GM15510 (cell line): ENCODE measurements around the gene TUFT1.

Experiments
- POLR2A ChIP-seq: IDR thresholded peaks from 3 replicates; pipeline ENCODE4 v1.6.1; 2011; ENCODE audit warnings: borderline replicate concordance; ENCODE audit not compliant: insufficient read length; ENCODE audit errors: extremely low read depth

Gene TUFT1, protein sequence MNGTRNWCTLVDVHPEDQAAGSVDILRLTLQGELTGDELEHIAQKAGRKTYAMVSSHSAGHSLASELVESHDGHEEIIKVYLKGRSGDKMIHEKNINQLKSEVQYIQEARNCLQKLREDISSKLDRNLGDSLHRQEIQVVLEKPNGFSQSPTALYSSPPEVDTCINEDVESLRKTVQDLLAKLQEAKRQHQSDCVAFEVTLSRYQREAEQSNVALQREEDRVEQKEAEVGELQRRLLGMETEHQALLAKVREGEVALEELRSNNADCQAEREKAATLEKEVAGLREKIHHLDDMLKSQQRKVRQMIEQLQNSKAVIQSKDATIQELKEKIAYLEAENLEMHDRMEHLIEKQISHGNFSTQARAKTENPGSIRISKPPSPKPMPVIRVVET

GRCh38 chr1:151540021-151540981, at the start of gene TUFT1:
TSS of gene TUFT1 (plus strand) at chr1:151540309. CDS start at chr1:151540367, 58 bp downstream.
- TF ChIP-seq POLR2A, result peak; percentile 66

GRCh38 chr1:151491641-151492040, 48.5 kb upstream of the TUFT1 start:
- TF ChIP-seq POLR2A, result no peak

- TF ChIP-seq POLR2A, result no peak
These were observed 48.0 kb upstream of the TUFT1 start for GRCh38 chr1:151492120-151492519.

GRCh38 chr1:151493042-151493441, 47.1 kb upstream of the TUFT1 start:
- TF ChIP-seq POLR2A, result no peak

- no peak for TF ChIP-seq POLR2A
These were observed 45.3 kb upstream of the TUFT1 start for GRCh38 chr1:151494741-151495281.

- no peak for TF ChIP-seq POLR2A
These were observed 44.8 kb upstream of the TUFT1 start for GRCh38 chr1:151495316-151495715.

GRCh38 chr1:151499365-151499764, 40.7 kb upstream of the TUFT1 start:
- no peak for TF ChIP-seq POLR2A

DNA sequence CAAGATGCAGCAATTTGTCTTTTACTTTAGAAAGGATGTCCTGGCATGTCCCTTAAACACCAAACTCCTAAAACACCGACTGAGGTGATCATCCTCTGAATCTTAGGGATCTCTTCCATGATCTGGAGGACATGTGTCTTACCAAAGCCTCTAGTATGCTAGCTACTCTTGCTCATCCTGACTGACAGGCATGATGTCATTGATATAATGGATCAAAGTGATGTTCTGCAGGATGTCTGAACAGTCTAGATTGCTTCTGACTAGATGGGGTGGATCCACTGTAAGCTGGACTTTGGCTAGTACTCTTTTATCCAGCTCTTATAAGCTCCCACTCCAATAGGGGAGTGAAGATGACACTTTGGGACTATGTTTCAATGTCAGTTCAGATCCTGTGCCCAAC, 40.2 kb upstream of the TUFT1 start:
- no peak for TF ChIP-seq POLR2A

DNA sequence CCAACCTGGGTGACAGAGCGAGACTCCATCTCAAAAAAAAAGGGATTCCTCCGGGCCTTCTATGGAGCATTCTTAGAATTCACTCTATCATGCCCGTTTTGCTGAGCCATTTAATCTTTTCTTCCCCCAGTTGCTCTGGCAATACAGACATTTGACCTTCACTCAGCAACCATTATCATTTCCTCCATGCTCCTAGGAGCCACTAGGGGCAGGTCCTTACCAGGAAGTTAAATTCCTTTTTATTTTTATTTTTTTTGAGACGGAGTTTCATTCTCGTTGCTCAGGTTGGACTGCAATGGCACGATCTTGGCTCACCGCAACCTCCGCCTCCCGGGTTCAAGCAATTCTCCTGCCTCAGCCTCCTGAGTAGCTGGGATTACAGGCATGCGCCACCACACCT, 38.6 kb upstream of the TUFT1 start:
- no peak for TF ChIP-seq POLR2A

GRCh38 chr1:151502035-151502700, 37.9 kb upstream of the TUFT1 start:
- TF ChIP-seq POLR2A, result no peak

GRCh38 chr1:151502859-151503780, 37.0 kb upstream of the TUFT1 start:
- no peak for TF ChIP-seq POLR2A

DNA sequence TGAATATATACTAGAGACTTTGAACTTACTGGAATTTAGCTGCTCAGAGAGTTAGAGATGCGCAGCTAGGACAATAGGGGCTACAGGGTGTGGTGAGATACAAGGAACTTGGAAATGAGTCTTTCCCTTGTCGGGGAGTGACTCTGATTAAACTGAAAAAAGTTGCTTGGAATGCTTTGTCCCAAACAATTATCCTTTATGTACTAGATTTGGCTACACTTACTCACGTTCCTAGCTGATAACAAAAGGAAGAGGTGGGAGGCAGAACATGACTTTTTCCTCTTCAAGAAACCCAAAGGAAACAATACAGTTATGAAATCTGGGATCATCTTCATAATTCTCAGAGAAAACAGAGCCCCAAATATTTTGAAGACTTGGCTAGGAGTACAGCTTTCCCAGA, 35.9 kb upstream of the TUFT1 start:
- no peak for TF ChIP-seq POLR2A

DNA sequence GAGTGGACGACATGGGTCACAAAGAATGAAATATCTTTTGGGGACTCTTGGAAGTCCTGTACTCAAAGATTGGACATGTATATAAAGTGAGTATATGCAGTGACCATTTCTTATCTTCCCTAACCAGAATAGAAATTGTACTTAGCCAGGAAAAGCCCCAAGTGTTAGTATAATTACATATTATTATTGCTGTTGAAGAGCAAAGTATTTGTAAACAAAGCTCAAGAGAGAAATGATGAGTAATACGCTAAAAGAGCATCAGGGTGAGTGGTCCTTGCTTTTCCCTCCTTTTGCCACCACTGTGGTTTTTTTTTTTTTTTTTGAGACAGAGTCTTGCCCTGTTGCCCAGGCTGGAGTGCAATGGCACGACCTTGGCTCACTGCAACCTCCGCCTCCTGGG, 35.4 kb upstream of the TUFT1 start:
- TF ChIP-seq POLR2A, result no peak

DNA sequence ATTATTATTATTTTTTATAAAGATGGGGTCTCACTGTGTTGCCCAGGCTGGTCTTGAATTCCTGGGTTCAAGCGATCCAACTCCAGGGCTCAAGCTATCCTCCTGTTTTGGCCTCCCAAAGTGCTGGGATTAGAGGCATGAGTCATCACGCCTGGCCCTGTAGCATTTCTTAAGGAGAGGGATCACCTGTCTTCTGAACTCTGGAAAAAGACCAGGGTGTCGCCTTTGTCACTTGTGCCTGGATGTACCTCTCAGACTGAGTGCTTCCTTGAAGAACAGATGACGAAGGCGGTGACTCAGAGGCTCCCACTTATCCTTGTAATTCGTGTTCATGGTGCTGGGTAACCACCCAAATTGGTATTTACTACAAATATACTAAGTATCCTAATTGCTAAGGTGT, 31.3 kb upstream of the TUFT1 start:
- no peak for TF ChIP-seq POLR2A
